GM12865 (cell line): ENCODE measurements around the gene TP53BP2.

Experiments
- DNase-seq: peaks from one replicate; pipeline ENCODE4 v3.0.0; 2010; ENCODE audit warnings: low read depth
- H3K4me3 ChIP-seq: 2 replicates; pipeline ENCODE4 v1.5.1; 2011; ENCODE audit warnings: mild to moderate bottlenecking, low read depth, low read length, control low read depth
- TF ChIP-seq, protein P1 (sequence below): IDR thresholded peaks from 2 replicates; pipeline ENCODE4 v1.5.1; 2011; ENCODE audit warnings: low read length, control low read depth, low read depth, inconsistent platforms; ENCODE audit not compliant: insufficient read depth; ENCODE audit errors: missing control alignments

The TP53BP2 gene

DNA sequence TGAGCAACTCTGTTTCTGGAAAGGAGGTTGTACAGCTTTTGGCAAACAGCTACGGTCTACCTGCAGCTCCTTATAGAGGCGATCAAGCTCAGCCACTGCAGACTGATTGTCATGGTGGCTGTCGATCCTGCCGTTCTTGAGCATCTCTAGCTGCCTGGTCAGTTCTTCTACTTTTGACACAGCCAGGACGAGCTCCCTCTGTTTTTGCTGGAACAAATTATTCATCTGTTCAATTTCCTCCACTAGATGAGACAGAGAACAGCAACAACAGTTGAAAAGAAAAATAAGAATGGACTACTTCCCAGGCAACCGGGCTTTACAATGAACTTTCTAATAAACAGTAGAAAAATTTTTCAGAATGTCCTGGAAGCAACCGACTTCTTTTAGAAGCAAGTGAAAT lies 42.5 kb downstream of the TP53BP2 start:
- DNase-seq, result no peak
- TF ChIP-seq, protein P1, sequence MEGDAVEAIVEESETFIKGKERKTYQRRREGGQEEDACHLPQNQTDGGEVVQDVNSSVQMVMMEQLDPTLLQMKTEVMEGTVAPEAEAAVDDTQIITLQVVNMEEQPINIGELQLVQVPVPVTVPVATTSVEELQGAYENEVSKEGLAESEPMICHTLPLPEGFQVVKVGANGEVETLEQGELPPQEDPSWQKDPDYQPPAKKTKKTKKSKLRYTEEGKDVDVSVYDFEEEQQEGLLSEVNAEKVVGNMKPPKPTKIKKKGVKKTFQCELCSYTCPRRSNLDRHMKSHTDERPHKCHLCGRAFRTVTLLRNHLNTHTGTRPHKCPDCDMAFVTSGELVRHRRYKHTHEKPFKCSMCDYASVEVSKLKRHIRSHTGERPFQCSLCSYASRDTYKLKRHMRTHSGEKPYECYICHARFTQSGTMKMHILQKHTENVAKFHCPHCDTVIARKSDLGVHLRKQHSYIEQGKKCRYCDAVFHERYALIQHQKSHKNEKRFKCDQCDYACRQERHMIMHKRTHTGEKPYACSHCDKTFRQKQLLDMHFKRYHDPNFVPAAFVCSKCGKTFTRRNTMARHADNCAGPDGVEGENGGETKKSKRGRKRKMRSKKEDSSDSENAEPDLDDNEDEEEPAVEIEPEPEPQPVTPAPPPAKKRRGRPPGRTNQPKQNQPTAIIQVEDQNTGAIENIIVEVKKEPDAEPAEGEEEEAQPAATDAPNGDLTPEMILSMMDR, result no peak
- no peak overlapping the region for H3K4me3 ChIP-seq

DNA sequence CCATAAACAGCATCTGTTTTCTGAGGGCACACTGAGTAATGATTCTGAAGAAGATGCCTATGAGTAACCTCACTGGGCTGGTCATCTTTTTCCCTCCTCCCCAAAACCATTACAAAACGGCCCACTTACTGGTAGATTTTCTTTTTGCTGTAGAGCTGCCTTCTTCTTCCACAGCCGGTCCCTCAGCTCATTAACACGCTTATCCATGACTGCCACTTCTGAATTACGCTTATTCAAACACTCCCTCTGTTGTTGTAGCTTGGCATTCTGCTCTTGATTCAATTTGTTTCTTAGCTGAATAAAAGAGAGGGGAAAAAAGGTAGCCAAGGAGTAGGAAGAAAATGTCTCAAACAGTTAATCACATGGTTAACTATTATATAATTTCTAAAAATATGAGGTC lies 43.1 kb downstream of the TP53BP2 start:
- no peak overlapping the region for H3K4me3 ChIP-seq
- DNase-seq, result no peak
- TF ChIP-seq, protein P1, result no peak

DNA sequence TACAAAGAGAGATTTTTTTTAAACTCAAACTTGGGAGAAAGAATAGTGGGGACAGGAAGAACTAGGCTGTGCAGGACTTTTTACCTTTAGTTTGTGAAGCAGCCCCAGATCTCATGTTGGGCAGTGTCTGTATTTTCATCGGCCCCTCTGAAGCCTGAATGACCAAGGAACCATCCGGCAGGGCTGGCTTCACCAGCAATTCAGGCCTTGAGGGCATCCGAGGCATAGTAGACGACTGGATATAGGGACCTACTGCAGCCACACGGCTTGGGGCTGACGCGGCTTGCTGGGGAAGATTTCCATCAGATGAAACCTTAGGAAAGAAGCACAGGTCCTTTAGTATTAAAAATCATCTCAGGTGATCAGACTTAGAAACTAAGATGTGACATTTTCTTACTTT lies 43.7 kb downstream of the TP53BP2 start:
- no peak overlapping the region for H3K4me3 ChIP-seq
- no peak for DNase-seq
- TF ChIP-seq, protein P1, result no peak

DNA sequence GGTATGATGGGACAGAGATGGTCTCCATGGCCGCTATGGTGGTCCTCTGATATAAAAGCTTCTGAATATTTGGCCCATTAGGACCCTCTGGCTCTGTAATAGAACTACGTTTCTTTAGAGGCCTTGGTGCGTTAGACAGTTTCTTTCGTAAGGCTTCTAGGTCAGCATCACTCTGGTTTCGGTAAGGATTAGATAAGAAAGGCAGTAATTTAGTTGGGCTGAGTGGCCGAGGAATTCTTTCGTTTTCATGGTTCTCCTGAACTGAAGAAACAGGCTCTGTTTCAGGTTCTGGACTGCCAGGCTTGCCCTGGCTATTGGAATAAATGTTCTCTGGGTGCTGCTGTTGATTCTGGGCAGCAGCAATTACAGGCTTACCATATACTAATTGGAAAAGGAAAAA lies 49.5 kb downstream of the TP53BP2 start:
- TF ChIP-seq, protein P1, result no peak
- DNase-seq, result no peak

DNA sequence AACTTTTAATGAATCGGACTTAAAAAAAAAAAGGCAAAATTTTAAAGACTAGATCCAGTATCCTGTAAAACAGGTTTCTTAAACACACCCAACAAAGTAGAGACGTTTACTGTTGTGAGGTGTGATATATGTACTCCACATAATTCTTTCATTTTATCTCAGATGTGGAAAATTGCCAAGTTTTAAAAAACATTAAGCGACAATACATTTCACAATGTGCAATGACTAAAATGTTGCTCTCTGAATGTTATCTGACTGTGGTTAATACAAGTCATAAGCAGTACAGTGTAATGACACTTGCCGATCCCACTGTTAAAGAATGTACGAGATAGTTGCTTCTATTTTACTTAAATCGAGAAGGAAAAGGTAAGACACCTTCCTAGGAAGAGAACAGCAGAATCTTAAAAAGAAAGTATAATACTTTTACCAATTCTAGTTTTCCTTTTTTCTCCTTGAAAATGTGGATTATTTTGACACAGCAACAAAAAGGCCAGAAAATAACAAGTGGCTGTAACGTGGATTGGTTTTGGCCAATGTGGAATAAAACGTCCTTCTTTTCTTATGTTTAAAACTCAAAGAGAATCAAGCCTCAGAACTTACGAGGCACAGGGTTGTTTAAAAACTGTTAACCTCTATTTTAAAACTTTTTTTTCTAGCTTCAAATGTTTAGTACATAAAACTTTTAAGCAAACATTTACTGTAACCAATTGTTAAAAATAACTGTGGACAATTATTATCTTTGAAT lies 51.4 kb downstream of the TP53BP2 start:
- TF ChIP-seq, protein P1, result no peak
- no peak overlapping the region for H3K4me3 ChIP-seq
- DNase-seq, result no peak

More for the DNA sequence above, 49.5 kb downstream of the TP53BP2 start:
- no peak overlapping the region for H3K4me3 ChIP-seq

DNA sequence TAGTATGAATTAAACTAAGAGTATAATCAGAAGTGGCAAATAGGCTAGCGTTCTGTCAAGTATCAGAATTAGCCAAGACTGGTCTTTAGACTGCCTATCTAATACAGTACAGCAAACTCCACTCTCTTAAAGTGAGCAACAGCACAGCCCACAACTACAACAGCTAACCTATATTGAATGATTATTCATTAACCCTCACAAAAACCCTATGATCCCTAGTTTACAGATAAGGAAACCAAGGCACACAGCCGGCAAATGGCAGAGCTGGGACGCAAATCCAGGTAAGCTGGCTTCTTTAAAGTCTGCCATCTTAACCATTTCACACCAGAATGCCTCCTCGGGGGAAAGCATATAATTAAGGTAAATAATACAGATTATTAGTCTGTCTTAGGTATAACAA lies 52.0 kb downstream of the TP53BP2 start:
- H3K4me3 ChIP-seq, result no peak overlapping the region
- TF ChIP-seq, protein P1, result no peak

DNA sequence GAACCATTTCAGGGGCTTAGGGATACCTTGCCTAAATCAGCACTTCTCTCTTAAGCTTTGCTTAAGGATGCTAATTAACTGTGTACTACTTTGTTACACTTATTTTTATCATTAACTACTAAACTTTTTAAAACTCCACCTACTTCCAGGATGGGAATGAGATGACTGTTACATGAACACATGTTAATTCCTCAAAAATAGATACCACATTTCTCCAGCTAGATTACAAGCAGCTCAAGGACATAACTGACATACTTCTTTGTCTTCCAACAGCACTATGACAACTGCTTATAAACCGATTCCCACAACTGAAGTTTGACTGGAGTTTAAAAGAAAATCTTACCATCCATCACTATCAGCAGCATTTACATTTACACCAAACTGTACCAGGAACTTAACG lies 53.7 kb downstream of the TP53BP2 start:
- TF ChIP-seq, protein P1, result no peak
- DNase-seq, result no peak
- H3K4me3 ChIP-seq, result no peak overlapping the region

More for the DNA sequence above, 52.0 kb downstream of the TP53BP2 start:
- no peak for DNase-seq
